Fibroblast of skin of left quadriceps (primary cell): ENCODE results near the gene KDM7A.
A peak's percentile ranks its signal among the peaks of the same experiment; 100 is the strongest.

Experiments used
- DNase-seq, 2 experiments: peaks; one replicate each; pipeline ENCODE4 v3.0.0-alpha.2; 2013; ENCODE audit warnings: low read depth in 2 of 2

KDM7A gene

GRCh38 chr7:140056431-140057142 lies 120.2 kb downstream of the KDM7A start:
- no peak for DNase-seq

GRCh38 chr7:140055833-140056232 lies 121.0 kb downstream of the KDM7A start:
- DNase-seq = no peak

- DNase-seq = no peak
These were observed 122.0 kb downstream of the KDM7A start for GRCh38 chr7:140054751-140055150.

GRCh38 chr7:140053812-140054539 lies 122.8 kb downstream of the KDM7A start:
- no peak for DNase-seq

GRCh38 chr7:140051820-140052219 lies 125.0 kb downstream of the KDM7A start:
- DNase-seq = no peak

GRCh38 chr7:140050100-140050499 lies 126.7 kb downstream of the KDM7A start:
- DNase-seq = no peak

- no peak for DNase-seq
These were observed 127.3 kb downstream of the KDM7A start for GRCh38 chr7:140049339-140050024.

- DNase-seq = no peak
These were observed 127.8 kb downstream of the KDM7A start for GRCh38 chr7:140048989-140049338.

GRCh38 chr7:140048138-140048537 lies 128.6 kb downstream of the KDM7A start:
- no peak for DNase-seq

- DNase-seq = no peak
These were observed 129.6 kb downstream of the KDM7A start for GRCh38 chr7:140047197-140047596.

- no peak for DNase-seq
These were observed 131.1 kb downstream of the KDM7A start for GRCh38 chr7:140045697-140046096.

- DNase-seq = no peak
These were observed 132.5 kb downstream of the KDM7A start for GRCh38 chr7:140044251-140044650.

- DNase-seq = no peak
These were observed 134.5 kb downstream of the KDM7A start for GRCh38 chr7:140042386-140042670.

GRCh38 chr7:140041659-140042385 lies 135.0 kb downstream of the KDM7A start:
- peak; percentile 37 to 43 for DNase-seq

GRCh38 chr7:140039896-140040295 lies 136.9 kb downstream of the KDM7A start:
- no peak for DNase-seq

GRCh38 chr7:140039066-140039465 lies 137.7 kb downstream of the KDM7A start:
- DNase-seq = no peak

- no peak for DNase-seq
These were observed 140.4 kb downstream of the KDM7A start for GRCh38 chr7:140036224-140036962.

- peak; percentile 35 to 37 for DNase-seq
These were observed 141.2 kb downstream of the KDM7A start for GRCh38 chr7:140035400-140036223.
